GM20000 (cell line): ENCODE measurements around the gene UBR1.
"Not testable (repeated sequence)": the region's sequence is repeated elsewhere in the genome, so short reads cannot be mapped to it uniquely, and the experiment has no call there.

ENCODE experiments used
- DNase-seq: peaks from one replicate; pipeline ENCODE4 v3.0.0; 2012; ENCODE audit warnings: low spot score
- CTCF ChIP-seq: IDR thresholded peaks from 2 replicates; pipeline ENCODE4 v1.5.1; 2012; ENCODE audit warnings: mild to moderate bottlenecking, control low read depth; ENCODE audit errors: extremely low read depth, missing control alignments

Gene UBR1

GRCh38 chr15:43009206-43009605 lies 96.6 kb downstream of the UBR1 start:
- DNase-seq, result no peak
- TF ChIP-seq CTCF, result no peak

- no peak for DNase-seq
- no peak for TF ChIP-seq CTCF
Measured at GRCh38 chr15:43008150-43008549, 97.7 kb downstream of the UBR1 start.

GRCh38 chr15:43007551-43007950 lies 98.3 kb downstream of the UBR1 start:
- DNase-seq, result no peak
- TF ChIP-seq CTCF, result no peak

GRCh38 chr15:43006991-43007390 lies 98.8 kb downstream of the UBR1 start:
- TF ChIP-seq CTCF, result no peak
- no peak for DNase-seq

GRCh38 chr15:43004886-43005595 lies 100.8 kb downstream of the UBR1 start:
- not testable (repeated sequence) for DNase-seq

- no peak for TF ChIP-seq CTCF
- DNase-seq, result no peak
Measured at GRCh38 chr15:42999201-42999779, 106.5 kb downstream of the UBR1 start.

- no peak for DNase-seq
Measured at GRCh38 chr15:42996871-42997270, 109.0 kb downstream of the UBR1 start.

More at GRCh38 chr15:42996871-42997270, 109.0 kb downstream of the UBR1 start:
- TF ChIP-seq CTCF, result no peak
